ENCODE measurements around the gene GYS1. TPM values are rescaled to one million over a fixed set of nuclear protein-coding genes. Genes with fewer than 3 reads are reported as not detected.

Gene GYS1
- total RNA-seq, 1 experiment from 2014 or later, result 62.7 TPM

GRCh38 chr19:49016067-49016839 is 23.1 kb upstream of the GYS1 start:
- TF ChIP-seq CTCF (IDR thresholded peaks at IDR 0.05; ENCODE audit: insufficient read depth in 1 of 2, low read depth in 1 of 2, low read length in 1 of 2, severe bottlenecking in 1 of 2, unreplicated experiment in 1 of 2), result no peak
- Mint-ChIP-seq H3K4me3 (ENCODE audit: unreplicated experiment) (peak overlapping the region; percentile 32), H3K36me3 (ENCODE audit: insufficient read depth, unreplicated experiment) (peaks cover 36% of the 10 kb centered on the region), H3K27ac (ENCODE audit: unreplicated experiment) (peak overlapping the region; percentile 20), H3K4me1 (ENCODE audit: low read depth, unreplicated experiment) (peaks cover 17% of the 10 kb centered on the region), H3K27me3 (ENCODE audit: insufficient read depth, unreplicated experiment) (no peaks in the 10 kb centered on the region), H3K9me3 (ENCODE audit: unreplicated experiment) (no peaks in the 10 kb centered on the region)
- CTCF ChIA-PET, result interaction anchor here (0.9 kb wide), 1 partner anchor 23 kb away, joined by 5 read pairs; the partner anchor contains the start of genes GYS1 and RUVBL2
- 0 out of 2 replicates have a peak, but pooled peaks cover 9% of the 10 kb centered on the region for H3K4me1 ChIP-seq
- POLR2A ChIA-PET, result no interaction called here
- DNase-seq, result no peak
- BruUV-seq (replicated peaks), result no TSS peak
- H3K9me3 ChIP-seq, result no peaks in the 10 kb centered on the region
- H3K4me3 ChIP-seq (ENCODE audit: low read depth, low read length), result no peak overlapping the region
- H3K36me3 ChIP-seq (ENCODE audit: control insufficient read depth, insufficient read depth, low read length), result peaks cover 1% of the 10 kb centered on the region; the same call in 1 of the 2 replicates
- no peaks in the 10 kb centered on the region for H3K27me3 ChIP-seq (replicated peaks; ENCODE audit: control insufficient read depth, insufficient read depth, low read length)
- intact Hi-C loops (cut with micrococcal nuclease; ENCODE audit: unreplicated experiment), result no loop called here

- ChIA-PET POLR2A (no interaction called here), CTCF (interaction anchor here (0.6 kb wide), 1 partner anchor 461 kb away, joined by 8 read pairs; no protein-coding TSS in a partner anchor)
- Mint-ChIP-seq H3K4me1 (ENCODE audit: low read depth, unreplicated experiment) (peaks cover 6% of the 10 kb centered on the region), H3K36me3 (ENCODE audit: insufficient read depth, unreplicated experiment) (peaks cover 40% of the 10 kb centered on the region), H3K27me3 (ENCODE audit: insufficient read depth, unreplicated experiment) (no peaks in the 10 kb centered on the region), H3K27ac (ENCODE audit: unreplicated experiment) (no peak overlapping the region), H3K9me3 (ENCODE audit: unreplicated experiment) (no peaks in the 10 kb centered on the region), H3K4me3 (ENCODE audit: unreplicated experiment) (no peak overlapping the region)
- TF ChIP-seq CTCF (IDR thresholded peaks at IDR 0.05; ENCODE audit: insufficient read depth in 1 of 2, low read depth in 1 of 2, low read length in 1 of 2, severe bottlenecking in 1 of 2, unreplicated experiment in 1 of 2), result no peak
- no peak overlapping the region for H3K4me3 ChIP-seq (ENCODE audit: low read depth, low read length)
- H3K4me1 ChIP-seq, result 0 out of 2 replicates have a peak, but pooled peaks cover 9% of the 10 kb centered on the region
- DNase-seq, result no peak
- no peaks in the 10 kb centered on the region for H3K27me3 ChIP-seq (replicated peaks; ENCODE audit: control insufficient read depth, insufficient read depth, low read length)
- H3K9me3 ChIP-seq, result no peaks in the 10 kb centered on the region
- intact Hi-C loops (cut with micrococcal nuclease; ENCODE audit: unreplicated experiment), result no loop called here
- peaks cover 1% of the 10 kb centered on the region; the same call in 1 of the 2 replicates for H3K36me3 ChIP-seq (ENCODE audit: control insufficient read depth, insufficient read depth, low read length)
- no TSS peak for BruUV-seq (replicated peaks)
These were observed 21.8 kb upstream of the GYS1 start for GRCh38 chr19:49014870-49015255.

- H3K27ac Mint-ChIP-seq (ENCODE audit: unreplicated experiment), result peak overlapping the region; percentile 37
- intact Hi-C loops (cut with micrococcal nuclease; ENCODE audit: unreplicated experiment), result no loop called here
- no peaks in the 10 kb centered on the region for H3K9me3 ChIP-seq
- TF ChIP-seq CTCF (IDR thresholded peaks at IDR 0.05; ENCODE audit: insufficient read depth in 1 of 2, low read depth in 1 of 2, low read length in 1 of 2, severe bottlenecking in 1 of 2, unreplicated experiment in 1 of 2), result no peak
- H3K36me3 Mint-ChIP-seq (ENCODE audit: insufficient read depth, unreplicated experiment), result peaks cover 41% of the 10 kb centered on the region
- H3K9me3 Mint-ChIP-seq (ENCODE audit: unreplicated experiment), result no peaks in the 10 kb centered on the region
- no peak overlapping the region for H3K4me3 Mint-ChIP-seq (ENCODE audit: unreplicated experiment)
- ChIA-PET CTCF (interaction anchor here (0.6 to 0.9 kb wide), 2 partner anchors 21 to 460 kb away, joined by 3 to 8 read pairs; partner anchors contain the start of genes GYS1 and RUVBL2), POLR2A (no interaction called here)
- DNase-seq, result no peak
- no TSS peak for BruUV-seq (replicated peaks)
- H3K27me3 ChIP-seq (replicated peaks; ENCODE audit: control insufficient read depth, insufficient read depth, low read length), result no peaks in the 10 kb centered on the region
- peaks cover 5% of the 10 kb centered on the region for H3K4me1 Mint-ChIP-seq (ENCODE audit: low read depth, unreplicated experiment)
- H3K4me3 ChIP-seq (ENCODE audit: low read depth, low read length), result no peak overlapping the region
- H3K27me3 Mint-ChIP-seq (ENCODE audit: insufficient read depth, unreplicated experiment), result no peaks in the 10 kb centered on the region
- 0 out of 2 replicates have a peak, but pooled peaks cover 4% of the 10 kb centered on the region for H3K4me1 ChIP-seq
- H3K36me3 ChIP-seq (ENCODE audit: control insufficient read depth, insufficient read depth, low read length), result peaks cover 3% of the 10 kb centered on the region; the same call in 1 of the 2 replicates
These were observed 21.2 kb upstream of the GYS1 start for GRCh38 chr19:49014123-49014869.
